Measurements from ENCODE around the gene SSBP4. TPM values are rescaled to one million over a fixed set of nuclear protein-coding genes. Genes with fewer than 3 reads are reported as not detected.

The SSBP4 gene
- total RNA-seq, 8 experiments from 2014 or later = 60.2 to 155 (median 70.1) TPM

- in situ Hi-C loops (cut with MboI; ENCODE audit: low pct_unique_long_range_greater_than_20kb in 2 of 9, low sequenced_read_pairs in 9 of 9, unreplicated experiment in 9 of 9) = no loop called here
- Histone ChIP-seq H3K4me3 (no peak overlapping the region), H3K4me1 (replicated peaks in 1 of 2) (peaks cover 0 to 10% of the 10 kb centered on the region in 2 donors), H3K27ac (no peak overlapping the region)
- WGBS, 10 experiments = 78 to 100% (median 89%) methylated on average over 1 to 8 of the region's 19 CpGs; no CpG with 5 or more reads in 4 of the 10 experiments
- ATAC-seq (replicated peaks in 6 of 8) = no peak
Measured at GRCh38 chr19:18475762-18476331, 56.6 kb downstream of the SSBP4 start.

GRCh38 chr19:18476507-18477041, 57.4 kb downstream of the SSBP4 start:
- H3K27ac ChIP-seq = no peak overlapping the region
- 26 to 100% (median 92%) methylated on average over 1 to 4 of the region's 14 CpGs; no CpG with 5 or more reads in 6 of the 10 experiments for WGBS, 10 experiments
- ATAC-seq (replicated peaks in 6 of 8) = peak in 1 of 8 experiments; percentile 23
- peaks cover 0 to 10% of the 10 kb centered on the region in 2 donors for H3K4me1 ChIP-seq (replicated peaks in 1 of 2)
- in situ Hi-C loops (cut with MboI; ENCODE audit: low pct_unique_long_range_greater_than_20kb in 2 of 9, low sequenced_read_pairs in 9 of 9, unreplicated experiment in 9 of 9) = no loop called here
- H3K4me3 ChIP-seq = no peak overlapping the region

- 53 to 100% (median 69%) methylated on average over 1 to 17 of the region's 24 CpGs; no CpG with 5 or more reads in 2 of the 10 experiments for WGBS, 10 experiments
- no peak for ATAC-seq (replicated peaks in 6 of 8)
- in situ Hi-C loops (cut with MboI; ENCODE audit: low pct_unique_long_range_greater_than_20kb in 2 of 9, low sequenced_read_pairs in 9 of 9, unreplicated experiment in 9 of 9) = no loop called here
Measured at GRCh38 chr19:18477042-18477779, 58.0 kb downstream of the SSBP4 start.

GRCh38 chr19:18477974-18478373, 58.8 kb downstream of the SSBP4 start:
- in situ Hi-C loops (cut with MboI; ENCODE audit: low pct_unique_long_range_greater_than_20kb in 2 of 9, low sequenced_read_pairs in 9 of 9, unreplicated experiment in 9 of 9) = no loop called here
- Histone ChIP-seq H3K27ac (no peak overlapping the region), H3K4me1 (replicated peaks in 1 of 2) (peaks cover 0 to 10% of the 10 kb centered on the region in 2 donors), H3K4me3 (no peak overlapping the region)
- 17 to 100% (median 87%) methylated on average over 1 to 5 of the region's 8 CpGs; no CpG with 5 or more reads in 6 of the 10 experiments for WGBS, 10 experiments
- peak in 1 of 8 experiments; percentile 20 for ATAC-seq (replicated peaks in 6 of 8)

More at GRCh38 chr19:18477042-18477779, 58.0 kb downstream of the SSBP4 start:
- Histone ChIP-seq H3K4me3 (no peak overlapping the region), H3K4me1 (replicated peaks in 1 of 2) (peaks cover 0 to 10% of the 10 kb centered on the region in 2 donors), H3K27ac (no peak overlapping the region)

GRCh38 chr19:18478545-18479311, 59.5 kb downstream of the SSBP4 start:
- Histone ChIP-seq H3K4me1 (replicated peaks in 1 of 2) (peaks cover 0 to 10% of the 10 kb centered on the region in 2 donors), H3K27ac (no peak overlapping the region), H3K4me3 (no peak overlapping the region)
- in situ Hi-C loops (cut with MboI; ENCODE audit: low pct_unique_long_range_greater_than_20kb in 2 of 9, low sequenced_read_pairs in 9 of 9, unreplicated experiment in 9 of 9) = no loop called here
- WGBS, 10 experiments = 51 to 90% (median 85%) methylated on average over 1 to 8 of the region's 17 CpGs; no CpG with 5 or more reads in 4 of the 10 experiments
- ATAC-seq (replicated peaks in 6 of 8) = peak in 4 of 8 experiments; percentile 8 to 83 (median 65)

GRCh38 chr19:18480006-18480691, 61.0 kb downstream of the SSBP4 start:
- 0 to 80% (median 41%) methylated on average over 1 to 9 of the region's 13 CpGs; no CpG with 5 or more reads in 1 of the 10 experiments for WGBS, 10 experiments
- Histone ChIP-seq H3K4me1 (replicated peaks in 1 of 2) (peaks cover 0 to 10% of the 10 kb centered on the region in 2 donors), H3K27ac (peak overlapping the region in 1 of 2 donors; percentile 19), H3K4me3 (no peak overlapping the region)
- peak; percentile 16 to 77 (median 58) for ATAC-seq (replicated peaks in 6 of 8)
- in situ Hi-C loops (cut with MboI; ENCODE audit: low pct_unique_long_range_greater_than_20kb in 2 of 9, low sequenced_read_pairs in 9 of 9, unreplicated experiment in 9 of 9) = no loop called here

- H3K4me3 ChIP-seq = no peak overlapping the region
- no peak for ATAC-seq (replicated peaks in 6 of 8)
- 81 to 98% (median 90%) methylated on average over 2 to 11 of the region's 12 CpGs; no CpG with 5 or more reads in 1 of the 10 experiments for WGBS, 10 experiments
- H3K27ac ChIP-seq = no peak overlapping the region
- in situ Hi-C loops (cut with MboI; ENCODE audit: low pct_unique_long_range_greater_than_20kb in 2 of 9, low sequenced_read_pairs in 9 of 9, unreplicated experiment in 9 of 9) = no loop called here
- H3K4me1 ChIP-seq (replicated peaks in 1 of 2) = peaks cover 14 to 21% of the 10 kb centered on the region in 2 donors
Measured at GRCh38 chr19:18481505-18482222, 62.5 kb downstream of the SSBP4 start.

GRCh38 chr19:18483119-18483890, 64.1 kb downstream of the SSBP4 start:
- no peak overlapping the region for H3K27ac ChIP-seq
- H3K4me3 ChIP-seq = no peak overlapping the region
- in situ Hi-C loops (cut with MboI; ENCODE audit: low pct_unique_long_range_greater_than_20kb in 2 of 9, low sequenced_read_pairs in 9 of 9, unreplicated experiment in 9 of 9) = no loop called here
- peaks cover 19 to 24% of the 10 kb centered on the region in 2 donors for H3K4me1 ChIP-seq (replicated peaks in 1 of 2)
- WGBS, 10 experiments = 82 to 100% (median 95%) methylated on average over 1 to 6 of the region's 12 CpGs; no CpG with 5 or more reads in 6 of the 10 experiments
- no peak for ATAC-seq (replicated peaks in 6 of 8)

Other genes starting within 250 kb of the SSBP4 start
- 100 to 1,000 TPM in 1 of 8 experiments, 10 to 100 TPM in 2, 1 to 10 TPM in 3, under 1 TPM in 2; 0.09 to 163 (median 3.1) TPM for gene IFI30, start 245.6 kb upstream of the SSBP4 start, total RNA-seq
- 10 to 100 TPM in 4 of 8 experiments, 1 to 10 TPM in 4; 6.6 to 22.9 (median 11.1) TPM for gene MPV17L2, start 226.2 kb upstream of the SSBP4 start, total RNA-seq
- 100 to 1,000 TPM in 1 of 8 experiments, 10 to 100 TPM in 6, 1 to 10 TPM in 1; 2.7 to 142 (median 32.3) TPM for gene RAB3A, start 215.4 kb upstream of the SSBP4 start, total RNA-seq
- gene PDE4C, start 193.0 kb upstream of the SSBP4 start, total RNA-seq = 1 to 10 TPM; 1.3 to 4.3 (median 2.5) TPM
- gene IQCN, start 144.9 kb upstream of the SSBP4 start, total RNA-seq = 1 to 10 TPM in 6 of 8 experiments, under 1 TPM in 2; 0.38 to 2.8 (median 1.7) TPM
- 100 to 1,000 TPM in 3 of 8 experiments, 10 to 100 TPM in 5; 37.8 to 197 (median 98.2) TPM for gene JUND, start 137.8 kb upstream of the SSBP4 start, total RNA-seq
- gene LSM4, start 96.3 kb upstream of the SSBP4 start, total RNA-seq = 100 to 1,000 TPM in 7 of 8 experiments, 10 to 100 TPM in 1; 87.3 to 240 (median 151) TPM
- gene PGPEP1, start 78.8 kb upstream of the SSBP4 start, total RNA-seq = 10 to 100 TPM in 7 of 8 experiments, 1 to 10 TPM in 1; 8.2 to 42.8 (median 17.1) TPM
- 100 to 1,000 TPM in 2 of 8 experiments, 10 to 100 TPM in 6; 14.0 to 784 (median 60.0) TPM for gene GDF15, start 33.2 kb upstream of the SSBP4 start, total RNA-seq
- gene LRRC25, start 21.8 kb upstream of the SSBP4 start, total RNA-seq = 1 to 10 TPM in 2 of 8 experiments, under 1 TPM in 6; 0.14 to 2.1 (median 0.47) TPM
- 100 to 1,000 TPM in 3 of 8 experiments, 10 to 100 TPM in 4, 1 to 10 TPM in 1; 7.2 to 157 (median 86.2) TPM for gene ISYNA1, start 18.7 kb downstream of the SSBP4 start, total RNA-seq
- 10 to 100 TPM in 2 of 8 experiments, 1 to 10 TPM in 6; 3.4 to 13.8 (median 6.2) TPM for gene ELL, start 102.7 kb downstream of the SSBP4 start, total RNA-seq
- gene FKBP8, start 124.2 kb downstream of the SSBP4 start, total RNA-seq = 100 to 1,000 TPM; 137 to 214 (median 153) TPM
- 100 to 1,000 TPM in 1 of 8 experiments, 10 to 100 TPM in 7; 48.4 to 106 (median 68.1) TPM for gene KXD1, start 138.5 kb downstream of the SSBP4 start, total RNA-seq
- 1,000 to 10,000 TPM; 1,160 to 2,382 (median 1,457) TPM for gene UBA52, start 152.5 kb downstream of the SSBP4 start, total RNA-seq
- gene REX1BD, start 169.4 kb downstream of the SSBP4 start, total RNA-seq = 10 to 100 TPM; 39.5 to 76.6 (median 53.9) TPM
- 10 to 100 TPM in 1 of 8 experiments, 1 to 10 TPM in 7; 1.5 to 18.3 (median 4.7) TPM for gene CRLF1, start 187.4 kb downstream of the SSBP4 start, total RNA-seq
- gene TMEM59L, start 193.5 kb downstream of the SSBP4 start, total RNA-seq = 10 to 100 TPM in 5 of 8 experiments, 1 to 10 TPM in 1, under 1 TPM in 2; 0.41 to 67.6 (median 25.4) TPM
- gene KLHL26, start 217.6 kb downstream of the SSBP4 start, total RNA-seq = 1 to 10 TPM in 7 of 8 experiments, under 1 TPM in 1; 0.92 to 8.3 (median 5.6) TPM

All from motor neuron (in vitro differentiated cells).